AG10803 (cell line): ENCODE measurements around the gene KRTAP1-4.
A peak's percentile ranks its signal among the peaks of the same experiment; 100 is the strongest.
"Not testable (repeated sequence)": the region's sequence is repeated elsewhere in the genome, so short reads cannot be mapped to it uniquely, and the experiment has no call there.

ENCODE experiments used
- DNase-seq: peaks from one replicate; pipeline ENCODE4 v3.0.0; 2010; ENCODE audit warnings: low read depth
- H3K4me3 ChIP-seq: 2 replicates; pipeline ENCODE4 v1.5.1; 2011; ENCODE audit warnings: mild to moderate bottlenecking, low read length, control low read depth
- CTCF ChIP-seq: conservative IDR thresholded peaks from 2 replicates; pipeline ENCODE4 v1.5.1; 2011; ENCODE audit warnings: mild to moderate bottlenecking, low read length, control low read depth, inconsistent platforms

Gene KRTAP1-4

GRCh38 chr17:41042953-41043352 is 13.0 kb upstream of the KRTAP1-4 start:
- DNase-seq, result no peak
- H3K4me3 ChIP-seq, result no peak overlapping the region
- TF ChIP-seq CTCF, result no peak

GRCh38 chr17:41040783-41041571 is 11.0 kb upstream of the KRTAP1-4 start, which contains the start of gene KRTAP1-1:
Gene KRTAP1-1 (minus strand): TSS chr17:41041450. CDS start chr17:41041397, 53 bp downstream.
- DNase-seq, result peak; percentile 65
- H3K4me3 ChIP-seq, result not testable (repeated sequence)
- peak; percentile 36 for TF ChIP-seq CTCF

GRCh38 chr17:41037853-41038350 is 7.9 kb upstream of the KRTAP1-4 start:
- no peak for DNase-seq
- no peak for TF ChIP-seq CTCF
- no peak overlapping the region for H3K4me3 ChIP-seq

- DNase-seq, H3K4me3 ChIP-seq: not testable (repeated sequence)
Measured at GRCh38 chr17:41034346-41034935, 4.4 kb upstream of the KRTAP1-4 start, which contains the start of gene KRTAP1-3. Gene KRTAP1-3 (minus strand): TSS chr17:41034874. CDS start chr17:41034821, 53 bp downstream.

GRCh38 chr17:41026715-41027471 is 3.1 kb downstream of the KRTAP1-4 start, which contains the start of gene KRTAP1-5:
Gene KRTAP1-5 (minus strand): TSS chr17:41027208. CDS start chr17:41027155, 53 bp downstream.
- no peak for TF ChIP-seq CTCF
- DNase-seq, result peak; percentile 95
- no peak within 1 kb of the TSS for H3K4me3 ChIP-seq

GRCh38 chr17:41024697-41025096 is 5.3 kb downstream of the KRTAP1-4 start:
- H3K4me3 ChIP-seq, result no peak overlapping the region
- no peak for TF ChIP-seq CTCF
- DNase-seq, result peak; percentile 63

- DNase-seq, result no peak
- H3K4me3 ChIP-seq, result no peak overlapping the region
- TF ChIP-seq CTCF, result no peak
Measured at GRCh38 chr17:41020336-41020735, 9.7 kb downstream of the KRTAP1-4 start.
